Fibroblast of lung (primary cell): Measurements from ENCODE around the gene TTC23.

Source experiments
- CTCF ChIP-seq, 2 donors: IDR thresholded peaks in 1 of 2; conservative IDR thresholded peaks in 1 of 2; 1 replicate in 1 of 2; 2 replicates in 1 of 2; pipeline ENCODE4 v1.5.1; 2011 to 2012; ENCODE audit warnings: low read length in 2 of 2, control low read depth in 1 of 2, inconsistent platforms in 1 of 2, low read depth in 1 of 2, mild to moderate bottlenecking in 1 of 2
- EZH2 ChIP-seq: IDR thresholded peaks from 2 replicates; pipeline ENCODE4 v1.5.1; 2012; ENCODE audit warnings: low read length, control low read depth, mild to moderate bottlenecking; ENCODE audit errors: missing control alignments

GRCh38 chr15:99145778-99146177 is 103.6 kb downstream of the TTC23 start:
- no peak for TF ChIP-seq CTCF (conservative IDR thresholded peaks at IDR 0.05 in 1 of 2, IDR thresholded peaks at IDR 0.05 in 1 of 2; ENCODE audit: low read depth in 1 of 2, low read length in 2 of 2)
- TF ChIP-seq EZH2: no peak
